HEK293 (cell line): ENCODE data around the gene RPS21.

Experiments
- CTCF ChIA-PET: fragments of 350-600 bp; formaldehyde crosslinking; extraction: SDS; loops from one replicate; lab custom pipeline; 2021; ENCODE audit warnings: antibody characterized with exemption; lab: Yijun Ruan, JAX
- POLR2A ChIA-PET: fragments of 300-600 bp; formaldehyde crosslinking; extraction: SDS; loops from one replicate; lab custom pipeline; 2020; ENCODE audit warnings: antibody characterized with exemption, inconsistent platforms; lab: Yijun Ruan, JAX
- H3K27ac ChIP-seq: fragments of 200-500 bp; sonication (Bioruptor generic); 2 replicates; pipeline ENCODE4 v1.5.1; 2014; ENCODE audit warnings: low read depth, low read length, control low read depth, inconsistent platforms; ENCODE audit errors: extremely low read depth
- H3K36me3 ChIP-seq, 2 experiments: fragments of 200-500 bp in 1 of 2; sonication (Bioruptor generic) in 1 of 2; 1 replicate in 1 of 2; 2 replicates in 1 of 2; pipeline ENCODE4 v1.5.1; 2014 to 2017; ENCODE audit warnings: inconsistent platforms in 2 of 2, low read length in 2 of 2; ENCODE audit not compliant: control insufficient read depth in 2 of 2, insufficient read depth in 1 of 2
- H3K4me1 ChIP-seq: fragments of 200-500 bp; sonication (Bioruptor generic); 2 replicates; pipeline ENCODE4 v1.5.1; 2014; ENCODE audit warnings: mild to moderate bottlenecking, low read length, inconsistent platforms; ENCODE audit not compliant: control insufficient read depth, insufficient read depth
- H3K4me3 ChIP-seq: 2 replicates; pipeline ENCODE4 v1.5.1; 2011; ENCODE audit warnings: low read depth, mild to moderate bottlenecking, control low read depth, low read length, moderate library complexity
- H3K9me3 ChIP-seq: fragments of 200-500 bp; sonication (Bioruptor generic); 2 replicates; pipeline ENCODE4 v1.5.1; 2014; ENCODE audit warnings: low read depth, low read length, inconsistent platforms; ENCODE audit not compliant: control insufficient read depth, insufficient read depth
- EGR2 ChIP-seq: fragments of 450-650 bp; formaldehyde crosslinking; IDR thresholded peaks from 2 replicates; pipeline ENCODE4 v1.5.1; 2016; ENCODE audit warnings: low read depth, missing biosample characterization, missing genetic modification characterization
- GLI2 ChIP-seq: fragments of 450-650 bp; formaldehyde crosslinking; IDR thresholded peaks from 2 replicates; pipeline ENCODE4; 2017; ENCODE audit warnings: missing biosample characterization, missing genetic modification characterization, low read depth, borderline replicate concordance
- GLIS2 ChIP-seq: fragments of 450-650 bp; formaldehyde crosslinking; IDR thresholded peaks from 2 replicates; pipeline ENCODE4 v1.5.1; 2016; ENCODE audit warnings: missing biosample characterization, missing genetic modification characterization
- HOXA7 ChIP-seq: sonication (generic); formaldehyde crosslinking; IDR thresholded peaks from 2 replicates; pipeline ENCODE4 v1.8.1; 2022; ENCODE audit warnings: missing genetic modification reagents, borderline replicate concordance
- HOXD13 ChIP-seq: sonication (generic); formaldehyde crosslinking; IDR thresholded peaks from 2 replicates; pipeline ENCODE4 v1.8.0; 2022; ENCODE audit warnings: missing genetic modification reagents, borderline replicate concordance
- OSR2 ChIP-seq: fragments of 450-650 bp; formaldehyde crosslinking; IDR thresholded peaks from 2 replicates; pipeline ENCODE4 v1.5.1; 2016; ENCODE audit warnings: missing biosample characterization, missing genetic modification characterization
- SP3 ChIP-seq: fragments of 450-650 bp; formaldehyde crosslinking; IDR thresholded peaks from 2 replicates; pipeline ENCODE4 v1.5.1; 2016; ENCODE audit warnings: missing biosample characterization, missing genetic modification characterization
- YY1 ChIP-seq: fragments of 450-650 bp; formaldehyde crosslinking; IDR thresholded peaks from 2 replicates; pipeline ENCODE4 v1.5.1; 2018; ENCODE audit warnings: missing biosample characterization, missing genetic modification characterization
- ZBTB7A ChIP-seq: fragments of 450-650 bp; formaldehyde crosslinking; IDR thresholded peaks from 2 replicates; pipeline ENCODE4 v1.5.1; 2016; ENCODE audit warnings: low read depth, missing biosample characterization, missing genetic modification characterization
- ZBTB8A ChIP-seq: fragments of 450-650 bp; formaldehyde crosslinking; IDR thresholded peaks from 2 replicates; pipeline ENCODE4 v1.5.1; 2016; ENCODE audit warnings: missing biosample characterization, missing genetic modification characterization
- ZFP41 ChIP-seq: fragments of 450-650 bp; formaldehyde crosslinking; IDR thresholded peaks from 2 replicates; pipeline ENCODE4 v1.5.1; 2016; ENCODE audit warnings: missing biosample characterization, missing genetic modification characterization, borderline replicate concordance
- ZNF16 ChIP-seq: fragments of 450-650 bp; formaldehyde crosslinking; IDR thresholded peaks from 2 replicates; pipeline ENCODE4 v1.5.1; 2016; ENCODE audit warnings: low read depth, missing biosample characterization, missing genetic modification characterization
- ZNF19 ChIP-seq: fragments of 450-650 bp; formaldehyde crosslinking; IDR thresholded peaks from 2 replicates; pipeline ENCODE4; 2016; ENCODE audit warnings: missing biosample characterization, missing genetic modification characterization, low read depth
- ZNF24 ChIP-seq: fragments of 450-650 bp; formaldehyde crosslinking; IDR thresholded peaks from 2 replicates; pipeline ENCODE4 v1.5.1; 2016; ENCODE audit warnings: missing biosample characterization, missing genetic modification characterization
- ZNF302 ChIP-seq: fragments of 450-650 bp; formaldehyde crosslinking; IDR thresholded peaks from 2 replicates; pipeline ENCODE4 v1.5.1; 2016; ENCODE audit warnings: missing biosample characterization, missing genetic modification characterization, low read depth
- ZNF560 ChIP-seq: fragments of 450-650 bp; formaldehyde crosslinking; IDR thresholded peaks from 2 replicates; pipeline ENCODE4 v1.5.1; 2017; ENCODE audit warnings: missing biosample characterization, missing genetic modification characterization, borderline replicate concordance
- ZNF600 ChIP-seq: fragments of 450-650 bp; formaldehyde crosslinking; IDR thresholded peaks from 2 replicates; pipeline ENCODE4 v1.5.1; 2016; ENCODE audit warnings: missing biosample characterization, missing genetic modification characterization
- ZNF677 ChIP-seq: fragments of 450-650 bp; IDR thresholded peaks from 2 replicates; pipeline ENCODE4 v1.5.0; 2018; ENCODE audit warnings: missing biosample characterization, mild to moderate bottlenecking, missing genetic modification characterization, moderate library complexity
- ZNF791 ChIP-seq: fragments of 450-650 bp; formaldehyde crosslinking; IDR thresholded peaks from 2 replicates; pipeline ENCODE4 v1.5.1; 2016; ENCODE audit warnings: missing biosample characterization, missing genetic modification characterization
- TF ChIP-seq, protein P1 (sequence below): fragments of 450-650 bp; IDR thresholded peaks from 2 replicates; pipeline ENCODE4 v1.5.1; 2018; ENCODE audit warnings: missing biosample characterization, mild to moderate bottlenecking, missing genetic modification characterization
- TF ChIP-seq, protein P2 (sequence below): fragments of 450-650 bp; formaldehyde crosslinking; IDR thresholded peaks from 2 replicates; pipeline ENCODE4 v1.5.1; 2016; ENCODE audit warnings: missing biosample characterization, missing genetic modification characterization
- TF ChIP-seq, protein P3 (sequence below): fragments of 450-650 bp; formaldehyde crosslinking; IDR thresholded peaks from 2 replicates; pipeline ENCODE4 v1.5.1; 2017; ENCODE audit warnings: missing biosample characterization, mild to moderate bottlenecking, missing genetic modification characterization, moderate library complexity
- TF ChIP-seq, protein P4 (sequence below): IDR thresholded peaks from 2 replicates; pipeline ENCODE4 v1.6.1; 2011; ENCODE audit warnings: mild to moderate bottlenecking, low read depth, low read length, borderline replicate concordance

Gene RPS21

DNA sequence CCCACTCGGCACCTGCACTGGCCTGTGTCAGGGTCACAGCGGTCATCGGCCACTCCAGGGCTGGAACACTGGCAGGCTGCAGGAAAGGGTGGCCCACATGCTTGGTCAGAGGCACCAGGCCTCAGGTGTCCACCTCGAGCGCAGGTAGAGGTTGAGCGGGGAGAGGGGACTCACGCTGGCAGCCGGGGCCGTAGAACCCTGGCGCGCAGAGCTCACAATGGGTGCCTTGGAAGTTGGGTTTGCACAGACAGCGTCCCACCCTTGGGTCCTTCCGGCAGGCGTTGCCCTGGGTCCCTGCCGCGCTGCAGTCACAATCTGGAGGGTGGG, 48.6 kb upstream of the RPS21 start:
- Histone ChIP-seq H3K4me3 (no peak overlapping the region), H3K36me3 (peaks cover 0 to 63% of the 10 kb centered on the region in 2 experiments; a peak in 2 of 3 replicates)
- CTCF ChIA-PET: interaction anchor here (1.0 kb wide), 1 partner anchor 12 kb away, joined by 4 read pairs; no protein-coding TSS in a partner anchor
- TF ChIP-seq, protein P1, sequence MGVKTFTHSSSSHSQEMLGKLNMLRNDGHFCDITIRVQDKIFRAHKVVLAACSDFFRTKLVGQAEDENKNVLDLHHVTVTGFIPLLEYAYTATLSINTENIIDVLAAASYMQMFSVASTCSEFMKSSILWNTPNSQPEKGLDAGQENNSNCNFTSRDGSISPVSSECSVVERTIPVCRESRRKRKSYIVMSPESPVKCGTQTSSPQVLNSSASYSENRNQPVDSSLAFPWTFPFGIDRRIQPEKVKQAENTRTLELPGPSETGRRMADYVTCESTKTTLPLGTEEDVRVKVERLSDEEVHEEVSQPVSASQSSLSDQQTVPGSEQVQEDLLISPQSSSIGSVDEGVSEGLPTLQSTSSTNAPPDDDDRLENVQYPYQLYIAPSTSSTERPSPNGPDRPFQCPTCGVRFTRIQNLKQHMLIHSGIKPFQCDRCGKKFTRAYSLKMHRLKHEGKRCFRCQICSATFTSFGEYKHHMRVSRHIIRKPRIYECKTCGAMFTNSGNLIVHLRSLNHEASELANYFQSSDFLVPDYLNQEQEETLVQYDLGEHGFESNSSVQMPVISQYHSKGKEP (tag by site-specific recombination): no peak
- TF ChIP-seq ZNF24 (tag by site-specific recombination) (no peak), ZFP41 (tag by site-specific recombination) (no peak), ZNF19 (no peak), ZNF560 (tag by site-specific recombination) (no peak), ZNF16 (tag by site-specific recombination) (no peak), YY1 (tag by site-specific recombination) (no peak), HOXA7 (CRISPR knock-in tag) (no peak), ZNF302 (tag by site-specific recombination) (no peak), HOXD13 (CRISPR knock-in tag) (no peak), GLIS2 (tag by site-specific recombination) (no peak), ZBTB8A (tag by site-specific recombination) (no peak), SP3 (no peak), ZNF600 (tag by site-specific recombination) (no peak)
- TF ChIP-seq, protein P2, sequence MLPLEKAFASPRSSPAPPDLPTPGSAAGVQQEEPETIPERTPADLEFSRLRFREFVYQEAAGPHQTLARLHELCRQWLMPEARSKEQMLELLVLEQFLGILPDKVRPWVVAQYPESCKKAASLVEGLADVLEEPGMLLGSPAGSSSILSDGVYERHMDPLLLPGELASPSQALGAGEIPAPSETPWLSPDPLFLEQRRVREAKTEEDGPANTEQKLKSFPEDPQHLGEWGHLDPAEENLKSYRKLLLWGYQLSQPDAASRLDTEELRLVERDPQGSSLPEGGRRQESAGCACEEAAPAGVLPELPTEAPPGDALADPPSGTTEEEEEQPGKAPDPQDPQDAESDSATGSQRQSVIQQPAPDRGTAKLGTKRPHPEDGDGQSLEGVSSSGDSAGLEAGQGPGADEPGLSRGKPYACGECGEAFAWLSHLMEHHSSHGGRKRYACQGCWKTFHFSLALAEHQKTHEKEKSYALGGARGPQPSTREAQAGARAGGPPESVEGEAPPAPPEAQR (tag by site-specific recombination): no peak
- TF ChIP-seq, all 188 proteins: peak for 0
- Histone ChIP-seq H3K4me1 (no peaks in the 10 kb centered on the region), H3K9me3 (no peaks in the 10 kb centered on the region), H3K27ac (no peak overlapping the region)
- POLR2A ChIA-PET: no interaction called here

DNA sequence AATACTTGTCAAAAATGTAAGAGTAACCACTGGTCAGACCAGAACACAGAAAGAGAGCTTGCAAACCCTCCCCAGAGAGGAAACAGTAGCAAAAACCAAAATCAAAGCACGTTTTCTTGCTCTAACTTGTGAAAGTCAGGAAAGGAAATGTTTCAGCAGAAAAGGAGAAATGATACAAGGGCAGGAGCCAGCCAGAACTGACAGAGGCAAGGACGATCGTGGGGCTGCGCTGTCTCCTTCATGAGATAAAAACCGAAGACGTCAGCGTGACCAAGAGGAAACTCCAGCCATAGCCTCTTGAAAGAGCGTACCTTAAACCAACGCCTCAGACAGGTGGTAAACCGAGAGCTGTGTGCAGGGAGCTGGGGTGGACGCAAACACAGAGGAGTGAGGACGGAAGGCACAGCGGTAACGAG, 47.2 kb upstream of the RPS21 start:
- H3K4me3 ChIP-seq: no peak overlapping the region
- TF ChIP-seq OSR2: no peak
- TF ChIP-seq ZBTB7A (tag by site-specific recombination): no peak
- no peak for TF ChIP-seq EGR2 (tag by site-specific recombination)
- TF ChIP-seq GLI2: no peak
- TF ChIP-seq ZNF791: no peak
- TF ChIP-seq, protein P3, sequence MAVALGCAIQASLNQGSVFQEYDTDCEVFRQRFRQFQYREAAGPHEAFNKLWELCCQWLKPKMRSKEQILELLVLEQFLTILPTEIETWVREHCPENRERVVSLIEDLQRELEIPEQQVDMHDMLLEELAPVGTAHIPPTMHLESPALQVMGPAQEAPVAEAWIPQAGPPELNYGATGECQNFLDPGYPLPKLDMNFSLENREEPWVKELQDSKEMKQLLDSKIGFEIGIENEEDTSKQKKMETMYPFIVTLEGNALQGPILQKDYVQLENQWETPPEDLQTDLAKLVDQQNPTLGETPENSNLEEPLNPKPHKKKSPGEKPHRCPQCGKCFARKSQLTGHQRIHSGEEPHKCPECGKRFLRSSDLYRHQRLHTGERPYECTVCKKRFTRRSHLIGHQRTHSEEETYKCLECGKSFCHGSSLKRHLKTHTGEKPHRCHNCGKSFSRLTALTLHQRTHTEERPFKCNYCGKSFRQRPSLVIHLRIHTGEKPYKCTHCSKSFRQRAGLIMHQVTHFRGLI (tag by site-specific recombination): no peak
- TF ChIP-seq, protein P4, sequence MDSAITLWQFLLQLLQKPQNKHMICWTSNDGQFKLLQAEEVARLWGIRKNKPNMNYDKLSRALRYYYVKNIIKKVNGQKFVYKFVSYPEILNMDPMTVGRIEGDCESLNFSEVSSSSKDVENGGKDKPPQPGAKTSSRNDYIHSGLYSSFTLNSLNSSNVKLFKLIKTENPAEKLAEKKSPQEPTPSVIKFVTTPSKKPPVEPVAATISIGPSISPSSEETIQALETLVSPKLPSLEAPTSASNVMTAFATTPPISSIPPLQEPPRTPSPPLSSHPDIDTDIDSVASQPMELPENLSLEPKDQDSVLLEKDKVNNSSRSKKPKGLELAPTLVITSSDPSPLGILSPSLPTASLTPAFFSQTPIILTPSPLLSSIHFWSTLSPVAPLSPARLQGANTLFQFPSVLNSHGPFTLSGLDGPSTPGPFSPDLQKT: no peak
- no peak for TF ChIP-seq HOXA7 (CRISPR knock-in tag)
- TF ChIP-seq ZNF677 (tag by site-specific recombination): no peak
- TF ChIP-seq, all 188 proteins: peak for 0
- CTCF ChIA-PET: interaction anchor here (1.1 kb wide), 1 partner anchor 25 kb away, joined by 4 read pairs; no protein-coding TSS in a partner anchor
- Histone ChIP-seq H3K36me3 (peaks cover 5 to 65% of the 10 kb centered on the region in 2 experiments; a peak in 2 of 3 replicates), H3K4me1 (no peaks in the 10 kb centered on the region), H3K9me3 (no peaks in the 10 kb centered on the region), H3K27ac (no peak overlapping the region)
- POLR2A ChIA-PET: interaction anchor here (0.6 to 0.7 kb wide), 3 partner anchors 10 to 26 kb away, joined by 3 read pairs; no protein-coding TSS in a partner anchor
